Tibial artery (tissue), 4 donors: ENCODE results near the gene GALNT17.

Experiments
- DNase-seq, 2 donors: peaks; one replicate each; pipeline ENCODE4 v3.0.0-alpha.2; 2019
- H3K27ac ChIP-seq, 2 donors: fragments of 200-600 bp; sonication (generic) in 1 of 2; 1 replicate in 1 of 2; 2 replicates in 1 of 2; pipeline ENCODE4 v1.5.1; 2018 to 2019; ENCODE audit warnings: mild to moderate bottlenecking in 1 of 2
- H3K27me3 ChIP-seq, 2 donors: fragments of 200-600 bp; sonication (generic) in 1 of 2; one replicate each; pipeline versions ENCODE4 v1.5.1 to v1.6.0; 2016 to 2019
- H3K36me3 ChIP-seq, 3 donors: fragments of 200-600 bp; sonication (generic) in 2 of 3; one replicate each; pipeline ENCODE4 v1.5.1; 2016 to 2019; ENCODE audit warnings: mild to moderate bottlenecking in 2 of 3
- H3K4me1 ChIP-seq, 4 donors: fragments of 200-600 bp; sonication (generic) in 2 of 4; 1 replicate in 3 of 4; 2 replicates in 1 of 4; pipeline ENCODE4 v1.5.1; 2016 to 2019
- H3K4me3 ChIP-seq, 2 donors: fragments of 200-600 bp; sonication (generic) in 1 of 2; 1 replicate in 1 of 2; 2 replicates in 1 of 2; pipeline ENCODE4 v1.5.1; 2018 to 2019; ENCODE audit warnings: mild to moderate bottlenecking in 2 of 2
- H3K9me3 ChIP-seq, 3 donors: fragments of 200-600 bp; sonication (generic) in 1 of 3; one replicate each; pipeline ENCODE4 v1.5.1; 2016 to 2019
- CTCF ChIP-seq, 2 experiments: fragments of 200-600 bp in 1 of 2; fragments of 450-650 bp in 1 of 2; IDR thresholded peaks; one replicate each; pipeline ENCODE4 v1.5.1; 2017 to 2019; ENCODE audit warnings: antibody characterized with exemption in 2 of 2, mild to moderate bottlenecking in 1 of 2, moderate library complexity in 1 of 2
- intact Hi-C: fragments of 100-400 bp; cut with DNase I; formaldehyde crosslinking; loops from one replicate; pipeline ENCODE4 v1.15.0; 2023; ENCODE audit warnings: low total_unique reads

Gene GALNT17

GRCh38 chr7:71535616-71536015 lies 403.7 kb downstream of the GALNT17 start:
- intact Hi-C loops, result no loop called here
- no peaks in the 10 kb centered on the region for H3K36me3 ChIP-seq
- no peaks in the 10 kb centered on the region for H3K9me3 ChIP-seq
- H3K27ac ChIP-seq, result no peak overlapping the region
- no peak overlapping the region for H3K4me3 ChIP-seq
- no peak for TF ChIP-seq CTCF (IDR thresholded peaks at IDR 0.05)
- DNase-seq, result no peak
- no peaks in the 10 kb centered on the region for H3K27me3 ChIP-seq
- no peaks in the 10 kb centered on the region for H3K4me1 ChIP-seq

- DNase-seq, result no peak
- Histone ChIP-seq H3K27ac (no peak overlapping the region), H3K9me3 (no peaks in the 10 kb centered on the region), H3K36me3 (no peaks in the 10 kb centered on the region), H3K27me3 (no peaks in the 10 kb centered on the region), H3K4me1 (peaks cover 0 to 3% (median 1%) of the 10 kb centered on the region in 4 donors), H3K4me3 (no peak overlapping the region)
- intact Hi-C loops, result no loop called here
- TF ChIP-seq CTCF (IDR thresholded peaks at IDR 0.05), result no peak
Measured at GRCh38 chr7:71538210-71538609, 406.3 kb downstream of the GALNT17 start.

GRCh38 chr7:71539615-71540014 lies 407.7 kb downstream of the GALNT17 start:
- TF ChIP-seq CTCF (IDR thresholded peaks at IDR 0.05), result no peak
- Histone ChIP-seq H3K36me3 (no peaks in the 10 kb centered on the region), H3K27me3 (no peaks in the 10 kb centered on the region), H3K9me3 (no peaks in the 10 kb centered on the region), H3K27ac (no peak overlapping the region), H3K4me3 (no peak overlapping the region), H3K4me1 (peaks cover 0 to 13% (median 3%) of the 10 kb centered on the region in 4 donors)
- intact Hi-C loops, result no loop called here
- DNase-seq, result no peak

DNA sequence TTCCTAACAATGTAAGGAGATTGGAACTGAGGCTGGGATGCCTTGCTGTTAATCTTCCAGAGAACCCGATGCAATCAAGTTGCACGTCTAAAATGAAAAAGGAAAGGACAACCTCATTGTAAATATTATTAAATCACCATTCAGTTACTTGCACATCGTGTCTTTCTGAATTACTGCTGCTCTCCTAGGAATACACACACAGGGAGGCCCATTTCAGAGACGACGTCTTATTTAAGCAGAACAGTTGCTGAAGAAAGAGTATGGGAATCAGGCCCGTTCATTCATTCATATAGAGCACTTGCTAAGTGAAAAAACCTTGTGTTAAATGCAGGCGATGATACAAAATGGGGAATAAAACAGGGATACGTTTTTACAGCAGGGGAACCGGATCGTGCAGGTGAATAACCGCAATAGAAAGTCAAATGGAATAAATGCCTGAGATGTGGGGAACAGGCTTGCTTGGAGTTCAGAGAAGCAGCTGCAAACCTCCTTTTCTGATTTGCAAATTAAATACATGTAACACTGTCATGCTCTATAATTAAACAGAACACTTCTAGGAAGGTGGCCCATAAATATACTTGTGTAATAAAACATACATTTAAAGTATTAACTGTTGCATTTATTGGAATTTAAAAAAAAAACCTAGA lies 409.9 kb downstream of the GALNT17 start:
- no peak for DNase-seq
- Histone ChIP-seq H3K9me3 (no peaks in the 10 kb centered on the region), H3K4me3 (no peak overlapping the region), H3K27me3 (no peaks in the 10 kb centered on the region), H3K4me1 (peaks cover 0 to 25% (median 7%) of the 10 kb centered on the region in 4 donors), H3K36me3 (no peaks in the 10 kb centered on the region), H3K27ac (no peak overlapping the region)
- no peak for TF ChIP-seq CTCF (IDR thresholded peaks at IDR 0.05)
- intact Hi-C loops, result no loop called here

GRCh38 chr7:71543396-71543795 lies 411.5 kb downstream of the GALNT17 start:
- no peaks in the 10 kb centered on the region for H3K27me3 ChIP-seq
- intact Hi-C loops, result no loop called here
- peak overlapping the region in 1 of 2 donors; percentile 38 for H3K27ac ChIP-seq
- H3K36me3 ChIP-seq, result no peaks in the 10 kb centered on the region
- TF ChIP-seq CTCF (IDR thresholded peaks at IDR 0.05), result no peak
- H3K9me3 ChIP-seq, result no peaks in the 10 kb centered on the region
- no peak for DNase-seq
- peaks cover 0 to 25% (median 7%) of the 10 kb centered on the region in 4 donors for H3K4me1 ChIP-seq
- H3K4me3 ChIP-seq, result no peak overlapping the region

- no peak for DNase-seq
- H3K36me3 ChIP-seq, result no peaks in the 10 kb centered on the region
- H3K4me1 ChIP-seq, result peaks cover 0 to 25% (median 7%) of the 10 kb centered on the region in 4 donors
- H3K9me3 ChIP-seq, result no peaks in the 10 kb centered on the region
- no peak for TF ChIP-seq CTCF (IDR thresholded peaks at IDR 0.05)
- H3K27me3 ChIP-seq, result no peaks in the 10 kb centered on the region
- no peak overlapping the region for H3K4me3 ChIP-seq
- peak overlapping the region; percentile 3 to 41 for H3K27ac ChIP-seq
- intact Hi-C loops, result no loop called here
Measured at GRCh38 chr7:71544816-71545215, 412.9 kb downstream of the GALNT17 start.
